MM.1S (cell line): ENCODE data around the gene ZBTB8A.

ENCODE experiments used
- EZH2 ChIP-seq: fragments of 300-600 bp; sonication (generic); optimal IDR thresholded peaks from 2 replicates; pipeline ENCODE3; 2017; ENCODE audit warnings: low read depth, mild to moderate bottlenecking, antibody characterized with exemption, low read length, mixed read lengths
- EZH2phosphoT487 ChIP-seq: fragments of 300-600 bp; sonication (generic); IDR thresholded peaks from 2 replicates; pipeline ENCODE4 v1.6.1; 2018; ENCODE audit warnings: antibody characterized with exemption, low read length
- TF ChIP-seq, protein P1 (sequence below): fragments of 300-600 bp; sonication (generic); IDR thresholded peaks from 2 replicates; pipeline ENCODE4 v1.5.1; 2016; ENCODE audit warnings: antibody characterized with exemption, low read length, mixed read lengths

DNA sequence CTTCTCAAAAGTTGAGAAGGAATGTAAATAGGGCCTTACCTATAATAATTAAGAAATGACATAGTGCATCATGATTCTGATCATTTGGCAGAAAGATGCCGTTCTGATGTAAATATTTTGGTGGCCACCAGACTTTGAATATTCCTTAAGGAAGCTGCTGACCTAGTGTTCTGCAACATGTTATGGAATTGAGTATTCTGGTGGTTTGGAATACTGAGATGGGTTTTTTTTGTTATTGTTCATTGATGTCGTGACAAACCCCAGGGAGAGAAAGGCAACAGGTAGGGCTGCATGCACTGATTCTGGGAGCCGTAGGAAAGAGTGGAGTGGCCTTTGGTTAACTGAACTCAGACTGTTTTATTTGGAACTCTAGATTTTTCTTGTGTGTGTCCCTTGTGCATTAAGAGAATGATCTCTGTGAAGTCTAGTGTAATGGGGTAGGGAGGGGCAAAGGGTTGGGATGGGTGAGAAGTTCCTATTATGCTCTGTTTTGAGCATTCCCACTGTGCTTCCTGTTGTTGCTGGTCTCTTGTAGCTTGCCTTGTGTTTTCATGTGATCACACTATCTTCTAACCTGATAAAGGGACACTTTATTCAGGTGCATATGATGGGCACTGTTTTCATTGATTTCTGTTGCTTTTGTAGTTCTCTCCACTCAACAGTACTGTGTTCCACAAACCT is 49.3 kb upstream of the ZBTB8A start:
- TF ChIP-seq, protein P1, sequence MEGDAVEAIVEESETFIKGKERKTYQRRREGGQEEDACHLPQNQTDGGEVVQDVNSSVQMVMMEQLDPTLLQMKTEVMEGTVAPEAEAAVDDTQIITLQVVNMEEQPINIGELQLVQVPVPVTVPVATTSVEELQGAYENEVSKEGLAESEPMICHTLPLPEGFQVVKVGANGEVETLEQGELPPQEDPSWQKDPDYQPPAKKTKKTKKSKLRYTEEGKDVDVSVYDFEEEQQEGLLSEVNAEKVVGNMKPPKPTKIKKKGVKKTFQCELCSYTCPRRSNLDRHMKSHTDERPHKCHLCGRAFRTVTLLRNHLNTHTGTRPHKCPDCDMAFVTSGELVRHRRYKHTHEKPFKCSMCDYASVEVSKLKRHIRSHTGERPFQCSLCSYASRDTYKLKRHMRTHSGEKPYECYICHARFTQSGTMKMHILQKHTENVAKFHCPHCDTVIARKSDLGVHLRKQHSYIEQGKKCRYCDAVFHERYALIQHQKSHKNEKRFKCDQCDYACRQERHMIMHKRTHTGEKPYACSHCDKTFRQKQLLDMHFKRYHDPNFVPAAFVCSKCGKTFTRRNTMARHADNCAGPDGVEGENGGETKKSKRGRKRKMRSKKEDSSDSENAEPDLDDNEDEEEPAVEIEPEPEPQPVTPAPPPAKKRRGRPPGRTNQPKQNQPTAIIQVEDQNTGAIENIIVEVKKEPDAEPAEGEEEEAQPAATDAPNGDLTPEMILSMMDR, result no peak
- TF ChIP-seq EZH2phosphoT487 (no peak), EZH2 (no peak)
